DOHH2 (cell line): ENCODE results near the gene UVRAG.

Source experiments
- H3F3A ChIP-seq: fragments of 200-600 bp; sonication (generic), shearing (Covaris generic); 2 replicates; pipeline ENCODE4 v1.6.0; 2016; ENCODE audit warnings: antibody characterized with exemption, mild to moderate bottlenecking; ENCODE audit not compliant: control insufficient read depth, insufficient read depth
- H3K27ac ChIP-seq: fragments of 200-600 bp; sonication (generic); 2 replicates; pipeline ENCODE4 v1.5.1; 2014; ENCODE audit warnings: low read depth, mild to moderate bottlenecking, low read length, moderate library complexity
- H3K27me3 ChIP-seq: fragments of 200-600 bp; sonication (generic); 2 replicates; pipeline ENCODE4 v1.6.1; 2014; ENCODE audit warnings: mild to moderate bottlenecking, low read length, mixed read lengths; ENCODE audit not compliant: control insufficient read depth
- H3K36me3 ChIP-seq: fragments of 200-600 bp; sonication (generic); 2 replicates; pipeline ENCODE4 v1.6.1; 2014; ENCODE audit warnings: mild to moderate bottlenecking, low read length, moderate library complexity, mixed read lengths; ENCODE audit not compliant: control insufficient read depth
- H3K4me1 ChIP-seq: fragments of 200-600 bp; sonication (generic); 2 replicates; pipeline ENCODE4 v1.6.1; 2014; ENCODE audit warnings: mild to moderate bottlenecking, low read length, mixed read lengths; ENCODE audit not compliant: control insufficient read depth
- H3K4me2 ChIP-seq: fragments of 200-600 bp; sonication (generic); 2 replicates; pipeline ENCODE4 v1.6.0; 2014; ENCODE audit warnings: mild to moderate bottlenecking, low read length, moderate library complexity
- H3K4me3 ChIP-seq: fragments of 200-600 bp; sonication (generic); 2 replicates; pipeline ENCODE4 v1.5.1; 2014; ENCODE audit warnings: mild to moderate bottlenecking, low read length, mixed read lengths
- H3K79me2 ChIP-seq: fragments of 200-600 bp; sonication (generic); 2 replicates; pipeline ENCODE4 v1.6.1; 2014; ENCODE audit warnings: mild to moderate bottlenecking, low read length, mixed read lengths; ENCODE audit not compliant: control insufficient read depth
- H3K9me2 ChIP-seq: fragments of 200-600 bp; sonication (generic); replicated peaks from 2 replicates; pipeline ENCODE4 v1.6.1; 2014; ENCODE audit warnings: mild to moderate bottlenecking, low read length, mixed read lengths; ENCODE audit not compliant: control insufficient read depth
- H3K9me3 ChIP-seq: fragments of 200-600 bp; sonication (generic); 2 replicates; pipeline ENCODE4 v1.6.1; 2014; ENCODE audit warnings: antibody characterized with exemption, low read length, mixed read lengths; ENCODE audit not compliant: control insufficient read depth, insufficient read depth
- H4K20me1 ChIP-seq: fragments of 200-600 bp; sonication (generic); 2 replicates; pipeline ENCODE4 v1.6.0; 2014; ENCODE audit warnings: low read depth, mild to moderate bottlenecking, antibody characterized with exemption, low read length, moderate library complexity; ENCODE audit not compliant: control insufficient read depth, insufficient read depth
- EZH2phosphoT487 ChIP-seq: fragments of 200-600 bp; sonication (generic); IDR thresholded peaks from 2 replicates; pipeline ENCODE4 v1.6.1; 2017; ENCODE audit warnings: borderline replicate concordance, mild to moderate bottlenecking, antibody characterized with exemption, low read length, moderate library complexity, mixed read lengths
- TF ChIP-seq, protein P1 (sequence below): fragments of 200-600 bp; sonication (generic); IDR thresholded peaks from one replicate; pipeline ENCODE4 v1.5.1; 2014; ENCODE audit warnings: antibody characterized with exemption, mild to moderate bottlenecking, low read depth, low read length; ENCODE audit not compliant: poor library complexity, severe bottlenecking

UVRAG gene

DNA sequence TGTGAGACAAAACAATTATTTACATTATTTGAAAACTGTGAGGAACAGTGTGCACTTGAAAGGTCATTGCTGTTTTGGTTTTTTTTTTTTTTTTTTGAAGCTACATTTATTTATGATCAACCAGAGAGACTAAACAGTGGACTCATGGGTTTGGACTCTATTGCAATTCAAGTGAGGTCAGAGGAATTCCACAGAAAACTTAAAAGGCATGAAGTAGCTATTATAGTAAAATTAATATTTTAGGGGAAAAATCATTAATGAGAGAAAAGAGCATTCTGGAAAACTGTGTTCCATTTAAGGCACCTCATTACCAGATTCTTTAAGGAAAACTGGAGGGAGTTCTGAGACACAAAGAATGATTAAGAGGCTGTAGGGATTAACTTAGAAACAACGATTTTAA lies 288.4 kb downstream of the UVRAG start:
- H3K4me2 ChIP-seq, result no peak overlapping the region

DNA sequence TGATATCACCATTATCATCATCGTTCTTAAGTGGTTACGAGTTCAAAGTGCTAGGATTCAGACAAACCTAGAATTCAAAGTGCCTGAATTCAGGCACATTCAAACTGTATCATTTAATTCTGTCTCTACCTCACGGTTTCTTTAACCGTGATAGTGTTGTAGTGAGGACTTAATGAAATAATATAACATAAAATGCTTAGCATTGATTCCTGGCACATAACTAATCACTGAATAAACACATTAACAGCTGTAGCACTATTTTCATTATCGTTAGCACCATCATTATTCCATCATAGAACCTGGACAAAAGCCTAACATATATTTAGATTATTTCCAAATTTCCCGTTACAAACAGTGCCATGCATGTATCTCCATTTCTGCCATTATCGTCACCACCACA lies 289.3 kb downstream of the UVRAG start:
- Histone ChIP-seq H3K9me2 (no peaks in the 10 kb centered on the region), H3K36me3 (peaks cover 61% of the 10 kb centered on the region), H3K4me2 (no peak overlapping the region), H3K4me1 (no peaks in the 10 kb centered on the region), H3F3A (no peaks in the 10 kb centered on the region; the same call in 1 of the 2 replicates), H3K79me2 (peaks cover 34% of the 10 kb centered on the region), H3K27ac (no peak overlapping the region), H3K27me3 (no peaks in the 10 kb centered on the region), H3K4me3 (no peak overlapping the region), H4K20me1 (no peaks in the 10 kb centered on the region), H3K9me3 (no peaks in the 10 kb centered on the region)
- TF ChIP-seq, protein P1, sequence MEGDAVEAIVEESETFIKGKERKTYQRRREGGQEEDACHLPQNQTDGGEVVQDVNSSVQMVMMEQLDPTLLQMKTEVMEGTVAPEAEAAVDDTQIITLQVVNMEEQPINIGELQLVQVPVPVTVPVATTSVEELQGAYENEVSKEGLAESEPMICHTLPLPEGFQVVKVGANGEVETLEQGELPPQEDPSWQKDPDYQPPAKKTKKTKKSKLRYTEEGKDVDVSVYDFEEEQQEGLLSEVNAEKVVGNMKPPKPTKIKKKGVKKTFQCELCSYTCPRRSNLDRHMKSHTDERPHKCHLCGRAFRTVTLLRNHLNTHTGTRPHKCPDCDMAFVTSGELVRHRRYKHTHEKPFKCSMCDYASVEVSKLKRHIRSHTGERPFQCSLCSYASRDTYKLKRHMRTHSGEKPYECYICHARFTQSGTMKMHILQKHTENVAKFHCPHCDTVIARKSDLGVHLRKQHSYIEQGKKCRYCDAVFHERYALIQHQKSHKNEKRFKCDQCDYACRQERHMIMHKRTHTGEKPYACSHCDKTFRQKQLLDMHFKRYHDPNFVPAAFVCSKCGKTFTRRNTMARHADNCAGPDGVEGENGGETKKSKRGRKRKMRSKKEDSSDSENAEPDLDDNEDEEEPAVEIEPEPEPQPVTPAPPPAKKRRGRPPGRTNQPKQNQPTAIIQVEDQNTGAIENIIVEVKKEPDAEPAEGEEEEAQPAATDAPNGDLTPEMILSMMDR, result no peak
- TF ChIP-seq EZH2phosphoT487, result no peak

More for the DNA sequence above, 288.4 kb downstream of the UVRAG start:
- peaks cover 62% of the 10 kb centered on the region for H3K36me3 ChIP-seq
- H3K4me3 ChIP-seq, result no peak overlapping the region
- peaks cover 29% of the 10 kb centered on the region for H3K79me2 ChIP-seq
- TF ChIP-seq, protein P1, result no peak
- no peak for TF ChIP-seq EZH2phosphoT487
- no peaks in the 10 kb centered on the region for H3K27me3 ChIP-seq
- H3K9me3 ChIP-seq, result no peaks in the 10 kb centered on the region
- no peaks in the 10 kb centered on the region for H3K9me2 ChIP-seq
- H3F3A ChIP-seq, result no peaks in the 10 kb centered on the region; the same call in 1 of the 2 replicates
- H3K4me1 ChIP-seq, result no peaks in the 10 kb centered on the region
- H3K27ac ChIP-seq, result no peak overlapping the region
- no peaks in the 10 kb centered on the region for H4K20me1 ChIP-seq

DNA sequence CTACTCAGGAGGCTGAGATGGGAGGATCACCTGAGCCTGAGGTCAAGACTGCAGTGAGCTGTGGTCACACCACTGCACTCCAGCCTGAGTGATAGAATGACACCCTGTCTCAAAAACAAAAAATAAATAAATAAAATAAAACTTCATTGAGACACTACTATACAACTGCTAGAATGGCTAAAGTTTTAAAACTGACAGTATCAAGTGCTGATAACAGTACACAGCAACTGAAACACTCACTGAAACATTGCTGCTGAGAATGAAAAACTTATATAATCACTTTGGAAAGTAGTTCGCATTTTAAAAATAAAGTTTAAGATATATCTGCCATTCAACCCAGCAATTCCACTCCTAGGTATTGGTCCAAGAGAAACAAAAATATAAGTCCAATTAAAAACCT lies 290.6 kb downstream of the UVRAG start:
- H3K4me1 ChIP-seq, result no peaks in the 10 kb centered on the region
- no peaks in the 10 kb centered on the region for H3K27me3 ChIP-seq
- no peak overlapping the region for H3K4me2 ChIP-seq
- H3K27ac ChIP-seq, result no peak overlapping the region
- H3K9me2 ChIP-seq, result no peaks in the 10 kb centered on the region
- no peaks in the 10 kb centered on the region for H3K9me3 ChIP-seq
- TF ChIP-seq, protein P1, result no peak
- no peak for TF ChIP-seq EZH2phosphoT487
- H3K79me2 ChIP-seq, result peaks cover 24% of the 10 kb centered on the region
- H3F3A ChIP-seq, result no peaks in the 10 kb centered on the region; the same call in 1 of the 2 replicates
- no peak overlapping the region for H3K4me3 ChIP-seq
- peaks cover 53% of the 10 kb centered on the region for H3K36me3 ChIP-seq
- no peaks in the 10 kb centered on the region for H4K20me1 ChIP-seq

DNA sequence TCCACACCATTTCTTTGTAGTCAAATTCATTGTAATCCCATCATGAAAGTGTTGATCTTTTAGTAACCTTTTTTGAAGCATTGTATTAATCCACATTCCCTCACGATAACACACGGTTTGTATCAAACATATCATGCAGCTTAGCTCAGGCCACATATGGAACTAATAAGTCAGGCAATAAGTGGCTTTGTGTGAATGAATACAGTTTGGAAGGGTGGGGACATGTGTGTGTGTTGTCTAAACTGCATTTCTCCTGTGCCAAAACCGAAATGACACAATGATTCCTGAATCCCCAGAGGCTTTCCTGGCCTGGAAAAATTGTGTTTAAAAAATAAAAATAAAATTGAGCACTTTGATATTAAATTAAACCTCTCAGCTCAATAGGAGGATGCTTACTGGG lies 293.0 kb downstream of the UVRAG start:
- TF ChIP-seq EZH2phosphoT487, result no peak
- TF ChIP-seq, protein P1, result no peak
- H3K4me1 ChIP-seq, result peaks cover 16% of the 10 kb centered on the region
- no peak overlapping the region for H3K4me3 ChIP-seq
- no peaks in the 10 kb centered on the region for H4K20me1 ChIP-seq
- H3K27me3 ChIP-seq, result no peaks in the 10 kb centered on the region
- H3F3A ChIP-seq, result no peaks in the 10 kb centered on the region; the same call in 1 of the 2 replicates
- no peak overlapping the region for H3K27ac ChIP-seq
- H3K9me3 ChIP-seq, result no peaks in the 10 kb centered on the region
- H3K79me2 ChIP-seq, result peaks cover 6% of the 10 kb centered on the region; the same call in 1 of the 2 replicates
- no peak overlapping the region for H3K4me2 ChIP-seq
- H3K9me2 ChIP-seq, result no peaks in the 10 kb centered on the region
- H3K36me3 ChIP-seq, result peaks cover 49% of the 10 kb centered on the region
